Stimulated activated CD8-positive, alpha-beta memory T cell treated with anti-CD3 and anti-CD28 coated beads, Interleukin-7, amount 100 ng/mL, for 48 hours (primary cell): Measurements from ENCODE around the gene GLIPR1.
"Not testable (repeated sequence)": the region's sequence is repeated elsewhere in the genome, so short reads cannot be mapped to it uniquely, and the experiment has no call there.

Experiments
- DNase-seq, 2 donors: peaks; one replicate each; pipeline ENCODE4 v3.0.0-alpha.2; 2020; ENCODE audit warnings: low read depth in 1 of 2; ENCODE audit errors: extremely low read depth in 1 of 2

The GLIPR1 gene

GRCh38 chr12:75480469-75480949 lies at the start of gene GLIPR1:
GLIPR1 (plus strand) TSS chr12:75480755; CDS start chr12:75480881, 126 bp downstream.
- peak; percentile 45 to 77 for DNase-seq

- no peak for DNase-seq
These were observed 47.6 kb upstream of the GLIPR1 start for GRCh38 chr12:75432924-75433323.

- no peak for DNase-seq
These were observed 43.0 kb upstream of the GLIPR1 start for GRCh38 chr12:75437564-75437963.

GRCh38 chr12:75438059-75438754 lies 42.3 kb upstream of the GLIPR1 start:
- no peak for DNase-seq

GRCh38 chr12:75439048-75439447 lies 41.5 kb upstream of the GLIPR1 start:
- DNase-seq: no peak

- no peak for DNase-seq
These were observed 40.6 kb upstream of the GLIPR1 start for GRCh38 chr12:75439930-75440329.

GRCh38 chr12:75441687-75442449 lies 38.7 kb upstream of the GLIPR1 start:
- not testable (repeated sequence) for DNase-seq

GRCh38 chr12:75442454-75442853 lies 38.1 kb upstream of the GLIPR1 start:
- not testable (repeated sequence) for DNase-seq

- no peak for DNase-seq
These were observed 36.8 kb upstream of the GLIPR1 start for GRCh38 chr12:75443709-75444108.

GRCh38 chr12:75444429-75445136 lies 36.0 kb upstream of the GLIPR1 start:
- DNase-seq: no peak

- DNase-seq: not testable (repeated sequence)
These were observed 35.4 kb upstream of the GLIPR1 start for GRCh38 chr12:75445137-75445507.

- no peak for DNase-seq
These were observed 33.7 kb upstream of the GLIPR1 start for GRCh38 chr12:75446857-75447256.

GRCh38 chr12:75447691-75448393 lies 32.7 kb upstream of the GLIPR1 start:
- DNase-seq: no peak

GRCh38 chr12:75452675-75453330 lies 27.8 kb upstream of the GLIPR1 start:
- DNase-seq: no peak

- DNase-seq: no peak
These were observed 24.7 kb upstream of the GLIPR1 start for GRCh38 chr12:75455839-75456238.

- DNase-seq: no peak
These were observed 23.4 kb upstream of the GLIPR1 start for GRCh38 chr12:75457191-75457590.

GRCh38 chr12:75457866-75458265 lies 22.7 kb upstream of the GLIPR1 start:
- DNase-seq: not testable (repeated sequence)

- DNase-seq: no peak
These were observed 20.8 kb upstream of the GLIPR1 start for GRCh38 chr12:75459755-75460154.

- no peak for DNase-seq
These were observed 20.4 kb upstream of the GLIPR1 start for GRCh38 chr12:75460204-75460603.
